ENCODE data around the gene KRTAP10-2. TPM values are rescaled to one million over a fixed set of nuclear protein-coding genes. Genes with fewer than 3 reads are reported as not detected.
A peak's percentile ranks its signal among the peaks of the same experiment; 100 is the strongest.

KRTAP10-2 gene
- total RNA-seq, 1 donor from 2014 or later: not detected

DNA sequence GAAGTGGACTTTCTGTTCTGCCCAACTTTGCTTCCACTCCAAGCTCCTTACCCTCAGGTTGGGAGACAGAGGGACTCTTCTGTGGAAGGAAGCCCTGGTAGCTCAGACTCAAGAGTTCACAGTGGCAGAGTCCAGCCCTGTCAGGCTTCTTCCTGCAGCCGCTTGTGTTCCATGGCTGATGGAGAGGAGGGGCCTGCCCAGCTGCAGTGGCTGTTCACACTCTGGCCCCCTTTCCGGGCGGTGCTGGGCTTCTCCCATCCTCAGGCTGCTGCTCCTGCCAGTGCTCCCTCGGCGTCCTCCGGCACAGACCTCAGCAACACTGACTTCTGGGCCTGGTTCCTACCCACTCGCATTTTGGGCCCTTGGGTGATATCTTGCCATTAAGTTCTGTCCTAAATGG is 15.3 kb downstream of the KRTAP10-2 start:
- peak; percentile 56 for DNase-seq (ENCODE audit: low spot score)
- Mint-ChIP-seq H3K4me3 (ENCODE audit: unreplicated experiment) (no peak overlapping the region), H3K9me3 (ENCODE audit: low read depth) (peaks cover 5% of the 10 kb centered on the region), H3K4me1 (ENCODE audit: low read depth) (no peaks in the 10 kb centered on the region), H3K27me3 (ENCODE audit: low read depth) (peaks cover 18% of the 10 kb centered on the region), H3K36me3 (ENCODE audit: low read depth) (no peaks in the 10 kb centered on the region), H3K27ac (ENCODE audit: unreplicated experiment) (no peak overlapping the region)
- TF ChIP-seq, protein P1, sequence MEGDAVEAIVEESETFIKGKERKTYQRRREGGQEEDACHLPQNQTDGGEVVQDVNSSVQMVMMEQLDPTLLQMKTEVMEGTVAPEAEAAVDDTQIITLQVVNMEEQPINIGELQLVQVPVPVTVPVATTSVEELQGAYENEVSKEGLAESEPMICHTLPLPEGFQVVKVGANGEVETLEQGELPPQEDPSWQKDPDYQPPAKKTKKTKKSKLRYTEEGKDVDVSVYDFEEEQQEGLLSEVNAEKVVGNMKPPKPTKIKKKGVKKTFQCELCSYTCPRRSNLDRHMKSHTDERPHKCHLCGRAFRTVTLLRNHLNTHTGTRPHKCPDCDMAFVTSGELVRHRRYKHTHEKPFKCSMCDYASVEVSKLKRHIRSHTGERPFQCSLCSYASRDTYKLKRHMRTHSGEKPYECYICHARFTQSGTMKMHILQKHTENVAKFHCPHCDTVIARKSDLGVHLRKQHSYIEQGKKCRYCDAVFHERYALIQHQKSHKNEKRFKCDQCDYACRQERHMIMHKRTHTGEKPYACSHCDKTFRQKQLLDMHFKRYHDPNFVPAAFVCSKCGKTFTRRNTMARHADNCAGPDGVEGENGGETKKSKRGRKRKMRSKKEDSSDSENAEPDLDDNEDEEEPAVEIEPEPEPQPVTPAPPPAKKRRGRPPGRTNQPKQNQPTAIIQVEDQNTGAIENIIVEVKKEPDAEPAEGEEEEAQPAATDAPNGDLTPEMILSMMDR (IDR thresholded peaks at IDR 0.05): no peak

- no peaks in the 10 kb centered on the region for H3K4me1 Mint-ChIP-seq (ENCODE audit: low read depth)
- H3K4me3 Mint-ChIP-seq (ENCODE audit: unreplicated experiment): no peak overlapping the region
- H3K27ac Mint-ChIP-seq (ENCODE audit: unreplicated experiment): no peak overlapping the region
- peaks cover 23% of the 10 kb centered on the region for H3K27me3 Mint-ChIP-seq (ENCODE audit: low read depth)
- H3K36me3 Mint-ChIP-seq (ENCODE audit: low read depth): no peaks in the 10 kb centered on the region
- no peak for DNase-seq (ENCODE audit: low spot score)
- H3K9me3 Mint-ChIP-seq (ENCODE audit: low read depth): peaks cover 5% of the 10 kb centered on the region
- TF ChIP-seq, protein P1 (IDR thresholded peaks at IDR 0.05): no peak
Observed at GRCh38 chr21:44534688-44535087, 16.6 kb downstream of the KRTAP10-2 start.

GRCh38 chr21:44533891-44534627 is 17.2 kb downstream of the KRTAP10-2 start:
- TF ChIP-seq, protein P1 (IDR thresholded peaks at IDR 0.05): no peak

GRCh38 chr21:44533121-44533890 is 18.0 kb downstream of the KRTAP10-2 start:
- Mint-ChIP-seq H3K9me3 (ENCODE audit: low read depth) (peaks cover 5% of the 10 kb centered on the region), H3K27ac (ENCODE audit: unreplicated experiment) (no peak overlapping the region), H3K4me1 (ENCODE audit: low read depth) (no peaks in the 10 kb centered on the region), H3K36me3 (ENCODE audit: low read depth) (no peaks in the 10 kb centered on the region), H3K4me3 (ENCODE audit: unreplicated experiment) (no peak overlapping the region), H3K27me3 (ENCODE audit: low read depth) (peaks cover 21% of the 10 kb centered on the region)
- DNase-seq (ENCODE audit: low spot score): peak; percentile 88
- TF ChIP-seq, protein P1 (IDR thresholded peaks at IDR 0.05): no peak

More at GRCh38 chr21:44533891-44534627, 17.2 kb downstream of the KRTAP10-2 start:
- no peak overlapping the region for H3K4me3 Mint-ChIP-seq (ENCODE audit: unreplicated experiment)
- H3K4me1 Mint-ChIP-seq (ENCODE audit: low read depth): no peaks in the 10 kb centered on the region
- H3K27ac Mint-ChIP-seq (ENCODE audit: unreplicated experiment): no peak overlapping the region
- H3K36me3 Mint-ChIP-seq (ENCODE audit: low read depth): no peaks in the 10 kb centered on the region
- peaks cover 5% of the 10 kb centered on the region for H3K9me3 Mint-ChIP-seq (ENCODE audit: low read depth)
- H3K27me3 Mint-ChIP-seq (ENCODE audit: low read depth): peaks cover 21% of the 10 kb centered on the region
- no peak for DNase-seq (ENCODE audit: low spot score)

DNA sequence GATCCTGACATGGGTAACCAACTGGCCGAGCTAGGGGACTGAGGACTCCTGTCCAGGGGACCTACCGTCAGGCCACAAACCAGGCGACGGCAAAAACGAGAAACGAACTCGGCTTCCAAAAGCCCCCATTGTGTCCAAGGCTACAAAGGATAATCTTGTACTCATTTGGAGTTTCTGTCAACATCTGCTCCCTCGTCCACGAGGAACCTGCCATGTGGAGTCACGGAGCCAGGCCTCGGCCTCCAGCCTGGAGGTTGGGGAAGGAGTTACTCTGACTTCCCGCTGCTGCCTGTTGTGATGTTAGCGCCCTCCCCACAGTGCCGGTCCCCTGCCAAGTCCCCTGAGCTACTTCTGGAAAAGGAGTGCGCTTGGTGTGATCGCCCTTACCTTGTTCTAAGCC is 18.6 kb downstream of the KRTAP10-2 start:
- Mint-ChIP-seq H3K27me3 (ENCODE audit: low read depth) (peaks cover 21% of the 10 kb centered on the region), H3K9me3 (ENCODE audit: low read depth) (peaks cover 5% of the 10 kb centered on the region), H3K36me3 (ENCODE audit: low read depth) (no peaks in the 10 kb centered on the region), H3K27ac (ENCODE audit: unreplicated experiment) (no peak overlapping the region), H3K4me3 (ENCODE audit: unreplicated experiment) (no peak overlapping the region), H3K4me1 (ENCODE audit: low read depth) (no peaks in the 10 kb centered on the region)
- no peak for DNase-seq (ENCODE audit: low spot score)
- TF ChIP-seq, protein P1 (IDR thresholded peaks at IDR 0.05): no peak

Measured in chondrocyte (in vitro differentiated cells).